HUES64 (cell line): ENCODE data around the gene SAPCD2.
"Not testable (repeated sequence)": the region's sequence is repeated elsewhere in the genome, so short reads cannot be mapped to it uniquely, and the experiment has no call there.

Experiments
- H3K27ac ChIP-seq: 2 replicates; pipeline ENCODE4 v1.7.0; 2013; ENCODE audit warnings: low read depth, low read length, inconsistent platforms
- H3K27me3 ChIP-seq: 2 replicates; pipeline ENCODE4 v1.6.1; 2013; ENCODE audit warnings: mild to moderate bottlenecking, low read length; ENCODE audit not compliant: insufficient read depth
- H3K36me3 ChIP-seq: 2 replicates; pipeline ENCODE4 v1.6.1; 2013; ENCODE audit warnings: mild to moderate bottlenecking, low read length; ENCODE audit not compliant: insufficient read depth
- H3K4me1 ChIP-seq: 2 replicates; pipeline ENCODE4 v1.6.1; 2013; ENCODE audit warnings: mild to moderate bottlenecking, low read length, moderate library complexity; ENCODE audit not compliant: insufficient read depth
- H3K4me3 ChIP-seq: 2 replicates; pipeline ENCODE4 v1.5.1; 2013; ENCODE audit warnings: mild to moderate bottlenecking, low read length, moderate library complexity
- H3K9ac ChIP-seq: 2 replicates; pipeline ENCODE4 v1.6.1; 2013; ENCODE audit warnings: mild to moderate bottlenecking, low read depth, low read length
- H3K9me3 ChIP-seq: 2 replicates; pipeline ENCODE4 v1.6.1; 2013; ENCODE audit warnings: low read depth, low read length; ENCODE audit not compliant: insufficient read depth
- WGBS: fragments of 150-250, 120-280 bp; methylation state at CpG from one replicate; pipeline ENCODE4 v1.1.7; 2013; ENCODE audit warnings: missing lambda C conversion rate; 5-methylcytosine and 5-hydroxymethylcytosine counted together

Gene SAPCD2

GRCh38 chr9:137040568-137040967 is 29.8 kb downstream of the SAPCD2 start:
- peaks cover 11% of the 10 kb centered on the region; the same call in 1 of the 2 replicates for H3K36me3 ChIP-seq
- H3K27ac ChIP-seq, result no peak overlapping the region
- H3K4me1 ChIP-seq, result peaks cover 3% of the 10 kb centered on the region; the same call in 1 of the 2 replicates
- H3K9ac ChIP-seq, result no peak overlapping the region
- peaks cover 19% of the 10 kb centered on the region for H3K27me3 ChIP-seq
- no peaks in the 10 kb centered on the region for H3K9me3 ChIP-seq
- WGBS, result 90% methylated on average over 23 of the region's 23 CpGs
- H3K4me3 ChIP-seq, result no peak overlapping the region

GRCh38 chr9:137039611-137040366 is 30.6 kb downstream of the SAPCD2 start:
- no peak overlapping the region for H3K9ac ChIP-seq
- no peaks in the 10 kb centered on the region for H3K4me1 ChIP-seq
- H3K4me3 ChIP-seq, result no peak overlapping the region
- peaks cover 11% of the 10 kb centered on the region for H3K27me3 ChIP-seq
- no peaks in the 10 kb centered on the region for H3K9me3 ChIP-seq
- WGBS, result 94% methylated on average over 32 of the region's 32 CpGs
- no peak overlapping the region for H3K27ac ChIP-seq
- peaks cover 11% of the 10 kb centered on the region; the same call in 1 of the 2 replicates for H3K36me3 ChIP-seq

DNA sequence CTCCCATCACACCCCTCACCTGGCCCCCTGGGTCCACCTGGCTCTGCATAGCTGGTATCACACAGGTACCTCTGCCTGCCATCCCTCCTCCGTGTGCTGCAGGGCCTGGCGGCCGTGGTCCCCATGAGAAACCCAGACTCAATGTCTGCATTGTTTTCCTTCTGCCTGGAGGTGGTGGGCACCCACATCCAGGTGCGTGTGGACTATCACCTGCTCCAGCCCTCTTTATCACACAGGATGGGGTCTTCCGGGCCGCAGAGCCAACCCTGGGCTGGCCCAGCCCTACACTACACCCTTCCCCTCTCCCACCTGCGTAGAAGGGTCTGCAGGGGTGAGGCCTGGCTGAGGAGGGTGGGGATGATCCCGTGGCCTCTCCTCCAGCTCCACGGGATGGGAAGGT is 31.4 kb downstream of the SAPCD2 start:
- Histone ChIP-seq H3K4me3 (no peak overlapping the region), H3K9ac (no peak overlapping the region), H3K4me1 (no peaks in the 10 kb centered on the region), H3K27ac (no peak overlapping the region), H3K9me3 (no peaks in the 10 kb centered on the region), H3K27me3 (peaks cover 2% of the 10 kb centered on the region; the same call in 1 of the 2 replicates), H3K36me3 (peaks cover 11% of the 10 kb centered on the region; the same call in 1 of the 2 replicates)
- WGBS, result 91% methylated on average over 8 of the region's 9 CpGs

DNA sequence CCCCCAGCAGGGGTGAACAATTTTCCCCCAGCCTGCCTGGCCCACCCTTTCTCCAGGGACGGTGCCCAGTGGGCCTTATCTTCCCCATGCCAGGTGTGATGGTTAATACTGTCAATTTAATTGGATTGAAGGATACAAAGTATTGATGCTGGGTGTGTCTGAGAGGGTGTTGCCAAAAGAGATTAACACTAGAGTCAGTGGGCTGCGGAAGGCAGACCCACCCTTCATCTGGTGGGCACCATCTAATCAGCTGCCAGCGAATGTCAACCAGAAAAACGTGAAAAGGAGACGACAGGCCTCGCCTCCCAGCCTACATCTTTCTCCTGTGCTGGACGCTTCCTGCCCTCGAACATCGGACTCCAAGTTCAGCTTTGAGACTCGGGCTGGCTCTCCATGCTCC is 32.9 kb downstream of the SAPCD2 start:
- Histone ChIP-seq H3K36me3 (peaks cover 11% of the 10 kb centered on the region; the same call in 1 of the 2 replicates), H3K27me3 (no peaks in the 10 kb centered on the region), H3K4me3 (no peak overlapping the region), H3K9me3 (no peaks in the 10 kb centered on the region), H3K27ac (no peak overlapping the region), H3K9ac (no peak overlapping the region), H3K4me1 (no peaks in the 10 kb centered on the region)
- WGBS, result 91% methylated on average over 10 of the region's 10 CpGs

DNA sequence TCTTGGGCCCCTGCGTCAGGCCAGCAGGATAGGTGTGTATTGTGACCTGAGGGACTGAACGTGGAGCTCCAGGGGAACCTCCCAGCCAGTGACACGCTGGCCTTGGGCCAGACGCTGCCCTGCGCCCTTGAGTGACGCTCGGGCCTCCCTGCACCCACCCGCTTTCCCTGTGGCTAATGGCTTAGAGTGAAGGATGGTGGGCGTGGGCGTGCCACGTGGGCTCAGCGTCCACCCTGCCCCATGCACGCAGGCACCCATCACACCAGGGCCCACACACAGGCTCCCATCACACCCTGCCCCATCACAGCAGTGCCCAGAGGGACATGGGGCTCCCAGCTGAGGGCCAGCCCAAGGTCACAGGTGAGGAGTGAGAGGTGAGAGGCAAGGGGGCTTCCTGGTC is 33.3 kb downstream of the SAPCD2 start:
- Histone ChIP-seq H3K36me3 (peaks cover 11% of the 10 kb centered on the region; the same call in 1 of the 2 replicates), H3K27ac (no peak overlapping the region), H3K27me3 (no peaks in the 10 kb centered on the region), H3K4me1 (no peaks in the 10 kb centered on the region), H3K9ac (no peak overlapping the region), H3K9me3 (no peaks in the 10 kb centered on the region), H3K4me3 (no peak overlapping the region)
- 91% methylated on average over 13 of the region's 13 CpGs for WGBS

GRCh38 chr9:137035937-137036336 is 34.4 kb downstream of the SAPCD2 start:
- Histone ChIP-seq H3K27ac (no peak overlapping the region), H3K27me3 (no peaks in the 10 kb centered on the region), H3K4me3 (no peak overlapping the region), H3K9ac (no peak overlapping the region), H3K9me3 (no peaks in the 10 kb centered on the region), H3K4me1 (no peaks in the 10 kb centered on the region), H3K36me3 (peaks cover 11% of the 10 kb centered on the region; the same call in 1 of the 2 replicates)
- WGBS, result 82% methylated on average over 8 of the region's 8 CpGs

DNA sequence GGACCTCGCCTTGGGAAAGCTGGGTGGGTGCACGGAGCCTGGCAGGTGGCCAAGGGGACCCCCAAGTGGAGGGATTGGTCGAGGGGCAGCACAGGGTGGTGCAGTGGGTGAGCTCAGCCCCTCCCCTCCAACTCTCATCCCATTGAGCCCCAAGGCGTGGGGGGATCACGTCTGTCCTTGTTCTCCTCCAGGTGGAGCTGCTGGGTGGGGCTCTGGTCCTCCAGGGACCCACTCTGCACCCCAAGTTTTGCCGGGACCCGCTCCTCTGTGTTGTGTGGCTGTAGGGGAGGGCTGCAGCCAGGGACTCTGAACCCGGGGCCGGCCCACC is 34.9 kb downstream of the SAPCD2 start:
- Histone ChIP-seq H3K36me3 (peaks cover 11% of the 10 kb centered on the region; the same call in 1 of the 2 replicates), H3K27me3 (no peaks in the 10 kb centered on the region), H3K4me3 (no peak overlapping the region), H3K27ac (no peak overlapping the region), H3K9ac (no peak overlapping the region), H3K4me1 (no peaks in the 10 kb centered on the region), H3K9me3 (no peaks in the 10 kb centered on the region)
- 39% methylated on average over 8 of the region's 9 CpGs for WGBS

- Histone ChIP-seq H3K9me3 (no peaks in the 10 kb centered on the region), H3K36me3 (peaks cover 11% of the 10 kb centered on the region; the same call in 1 of the 2 replicates), H3K9ac (no peak overlapping the region), H3K4me3 (no peak overlapping the region), H3K4me1 (no peaks in the 10 kb centered on the region), H3K27ac (no peak overlapping the region), H3K27me3 (no peaks in the 10 kb centered on the region)
- WGBS, result 42% methylated on average over 24 of the region's 24 CpGs
These were observed 35.4 kb downstream of the SAPCD2 start for GRCh38 chr9:137034709-137035506.

GRCh38 chr9:137034039-137034708 is 36.2 kb downstream of the SAPCD2 start:
- 84% methylated on average over 13 of the region's 15 CpGs for WGBS
- peaks cover 4% of the 10 kb centered on the region; the same call in 1 of the 2 replicates for H3K36me3 ChIP-seq
- no peak overlapping the region for H3K9ac ChIP-seq
- H3K27ac ChIP-seq, result no peak overlapping the region
- no peaks in the 10 kb centered on the region for H3K4me1 ChIP-seq
- H3K4me3 ChIP-seq, result no peak overlapping the region
- peaks cover 1% of the 10 kb centered on the region for H3K27me3 ChIP-seq
- no peaks in the 10 kb centered on the region for H3K9me3 ChIP-seq

- H3K9me3 ChIP-seq, H3K4me3 ChIP-seq, H3K27ac ChIP-seq, H3K4me1 ChIP-seq, H3K27me3 ChIP-seq, H3K36me3 ChIP-seq, H3K9ac ChIP-seq: not testable (repeated sequence)
- WGBS, result 96% methylated on average over 5 of the region's 5 CpGs
These were observed 36.9 kb downstream of the SAPCD2 start for GRCh38 chr9:137033481-137033880.

DNA sequence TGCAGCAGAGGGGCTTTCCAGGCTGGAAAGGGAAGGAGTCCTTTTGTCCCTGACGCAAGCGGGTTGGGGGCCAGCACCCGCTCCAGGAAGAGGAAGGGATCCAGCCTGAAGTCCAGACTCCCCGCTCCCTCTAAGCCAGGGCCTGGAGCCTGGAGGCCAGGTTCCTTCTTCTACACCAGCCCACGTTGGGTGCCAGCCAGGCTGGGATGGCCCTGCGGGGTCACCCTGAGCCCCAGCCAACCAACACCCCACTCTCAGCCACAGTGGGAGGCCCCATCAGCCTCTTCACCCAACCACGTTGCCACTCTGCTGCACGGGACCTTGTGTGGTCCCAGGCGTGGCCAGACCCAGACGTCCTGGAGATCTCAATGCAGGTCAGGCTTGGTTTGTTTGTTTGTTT is 37.5 kb downstream of the SAPCD2 start:
- no peaks in the 10 kb centered on the region for H3K9me3 ChIP-seq
- H3K36me3 ChIP-seq, result no peaks in the 10 kb centered on the region
- peaks cover 10% of the 10 kb centered on the region for H3K27me3 ChIP-seq
- H3K27ac ChIP-seq, result no peak overlapping the region
- no peak overlapping the region for H3K9ac ChIP-seq
- no peak overlapping the region for H3K4me3 ChIP-seq
- WGBS, result 87% methylated on average over 10 of the region's 10 CpGs
- H3K4me1 ChIP-seq, result no peaks in the 10 kb centered on the region
